ENCODE measurements around the gene PDE7B.

Gene PDE7B

DNA sequence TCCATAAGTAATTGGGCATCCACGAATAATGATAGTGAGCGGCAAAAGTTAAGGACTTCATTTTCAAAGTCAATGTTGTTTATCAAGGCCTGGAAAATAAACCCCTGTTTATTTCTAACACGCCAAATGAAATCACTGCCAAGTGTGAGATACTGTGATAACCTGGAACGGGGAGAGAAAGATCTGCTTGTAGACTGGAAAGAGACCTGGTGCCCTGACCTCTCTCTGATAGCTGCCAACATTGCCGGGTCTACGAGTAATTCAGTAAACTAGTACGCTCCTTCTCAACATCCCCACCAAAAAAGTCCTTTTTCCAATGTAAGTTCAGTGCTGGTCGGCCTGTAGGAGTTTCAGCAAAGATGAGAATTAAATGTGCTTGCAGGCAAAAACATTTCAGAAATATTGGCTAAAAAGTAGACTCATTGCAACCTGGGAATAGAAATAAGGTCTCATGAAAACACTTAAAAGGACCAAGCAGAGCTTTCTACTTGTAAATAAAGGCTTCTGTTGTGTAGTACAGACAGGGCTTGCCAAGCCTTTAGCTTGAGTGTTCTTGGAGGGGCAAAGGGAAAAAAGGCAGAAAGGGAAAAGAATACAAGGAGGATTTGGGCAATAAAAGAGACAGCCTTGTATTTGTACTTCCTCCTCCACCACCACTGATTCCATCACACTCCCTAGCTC, 43.9 kb downstream of the PDE7B start:
- no peak for ATAC-seq

- no peak for ATAC-seq
Observed at GRCh38 chr6:135897087-135897486, 45.6 kb downstream of the PDE7B start.

- no peak for ATAC-seq
Observed at GRCh38 chr6:135901774-135902524, 50.4 kb downstream of the PDE7B start.

DNA sequence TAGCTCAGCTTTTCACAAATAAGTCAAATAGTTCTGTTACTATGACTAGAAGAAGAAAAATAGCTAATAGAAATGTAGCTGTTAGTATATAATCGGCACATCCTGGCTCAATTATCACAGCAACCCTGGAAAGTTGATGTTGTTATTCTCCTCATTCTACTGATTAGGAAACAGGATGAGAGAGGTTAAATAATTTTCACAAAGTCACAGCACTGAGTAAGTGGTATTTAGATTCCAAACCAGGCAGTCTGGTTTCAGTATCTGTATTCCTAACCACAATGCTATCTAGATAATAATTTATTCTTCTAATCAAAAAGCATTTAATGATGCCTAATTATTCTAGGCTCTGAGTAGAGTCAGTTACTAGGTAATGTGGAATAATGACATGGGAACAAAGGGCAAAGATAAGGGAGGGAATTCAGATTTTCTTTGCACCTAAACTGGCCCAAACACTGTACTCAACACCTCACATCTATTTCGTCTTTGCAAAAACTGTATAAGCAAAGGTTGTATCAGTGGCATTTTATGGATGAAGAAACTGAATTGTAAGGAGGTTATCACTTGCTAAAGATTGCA, 51.3 kb downstream of the PDE7B start:
- no peak for ATAC-seq

GRCh38 chr6:135904666-135905065, 53.2 kb downstream of the PDE7B start:
- no peak for ATAC-seq

DNA sequence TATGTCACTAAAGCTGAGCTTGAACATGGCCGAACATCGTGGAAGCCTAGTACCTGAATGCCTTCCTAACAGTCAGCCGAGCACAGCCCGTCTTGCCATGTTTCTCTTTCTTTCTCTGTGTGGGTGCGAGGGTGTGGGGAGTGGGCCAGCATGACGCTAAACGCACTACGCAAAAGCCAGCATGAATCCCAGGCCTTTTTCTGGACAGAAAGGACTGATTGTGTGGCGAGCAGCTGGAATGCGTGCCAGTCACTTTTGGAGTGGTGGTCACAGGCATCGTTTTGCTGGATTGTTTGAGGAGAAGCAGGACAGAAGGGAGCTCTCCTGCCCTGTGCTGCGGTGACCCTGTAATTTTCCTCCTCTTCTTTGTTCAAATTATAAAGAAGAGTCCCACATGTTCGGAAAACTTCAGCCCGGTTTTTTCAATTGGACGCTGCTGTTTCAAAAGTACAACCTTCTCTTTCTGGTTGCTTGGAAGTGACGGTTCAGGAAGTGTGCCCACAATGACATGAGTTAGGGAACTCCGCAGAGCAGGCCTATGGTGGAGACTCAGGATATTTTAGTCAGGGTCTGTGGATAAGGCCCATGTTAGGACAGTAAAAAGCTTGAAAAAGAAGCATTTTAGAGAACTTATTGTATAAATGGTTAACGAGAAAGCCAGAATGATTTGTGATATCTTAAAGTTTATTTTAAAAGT, 54.3 kb downstream of the PDE7B start:
- ATAC-seq, result no peak

DNA sequence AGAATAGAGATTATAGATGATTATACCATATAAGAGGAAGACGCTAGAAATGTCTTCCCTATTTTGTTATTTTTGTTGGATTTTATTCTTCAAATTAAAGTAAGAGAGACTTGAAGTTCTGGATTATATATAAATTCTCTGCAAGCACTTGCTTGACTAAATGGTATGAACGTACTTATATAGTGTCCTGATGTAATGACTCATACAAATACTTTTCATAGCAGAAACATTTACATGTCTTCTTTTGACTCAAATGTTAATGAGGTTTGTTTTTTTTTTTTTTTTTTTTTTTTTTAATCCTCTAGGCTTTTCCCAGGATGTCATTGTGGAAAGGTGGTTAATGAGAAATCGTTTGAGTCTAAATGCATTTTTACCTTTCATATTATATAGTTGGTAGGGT, 55.0 kb downstream of the PDE7B start:
- ATAC-seq, result no peak

DNA sequence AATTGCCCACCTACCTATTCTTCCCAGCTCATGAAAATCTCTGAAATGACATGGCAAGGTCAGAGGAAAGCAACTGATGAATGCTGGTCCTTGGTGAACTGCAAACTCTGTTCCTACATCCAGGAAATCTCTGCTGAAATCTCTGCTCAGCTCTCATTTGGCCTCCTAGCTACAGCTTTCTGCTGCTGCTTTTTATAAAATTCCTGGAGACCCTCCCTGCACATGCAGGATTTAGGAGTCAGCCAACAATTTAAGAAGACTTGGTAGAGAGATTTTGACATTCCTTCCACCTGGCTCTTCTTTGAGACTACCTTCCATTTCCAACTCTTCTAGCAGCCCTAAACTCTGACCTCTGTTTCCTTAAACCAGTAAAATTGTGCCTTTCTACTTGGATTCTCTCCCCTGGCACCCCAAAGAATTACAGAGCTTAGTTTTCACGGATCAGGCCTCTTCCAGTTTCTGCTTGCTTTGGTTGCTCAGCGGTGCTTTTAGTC, 55.5 kb downstream of the PDE7B start:
- no peak for ATAC-seq

GRCh38 chr6:135909737-135910387, 58.4 kb downstream of the PDE7B start:
- ATAC-seq, result peak in 1 of 2 donors; percentile 66

DNA sequence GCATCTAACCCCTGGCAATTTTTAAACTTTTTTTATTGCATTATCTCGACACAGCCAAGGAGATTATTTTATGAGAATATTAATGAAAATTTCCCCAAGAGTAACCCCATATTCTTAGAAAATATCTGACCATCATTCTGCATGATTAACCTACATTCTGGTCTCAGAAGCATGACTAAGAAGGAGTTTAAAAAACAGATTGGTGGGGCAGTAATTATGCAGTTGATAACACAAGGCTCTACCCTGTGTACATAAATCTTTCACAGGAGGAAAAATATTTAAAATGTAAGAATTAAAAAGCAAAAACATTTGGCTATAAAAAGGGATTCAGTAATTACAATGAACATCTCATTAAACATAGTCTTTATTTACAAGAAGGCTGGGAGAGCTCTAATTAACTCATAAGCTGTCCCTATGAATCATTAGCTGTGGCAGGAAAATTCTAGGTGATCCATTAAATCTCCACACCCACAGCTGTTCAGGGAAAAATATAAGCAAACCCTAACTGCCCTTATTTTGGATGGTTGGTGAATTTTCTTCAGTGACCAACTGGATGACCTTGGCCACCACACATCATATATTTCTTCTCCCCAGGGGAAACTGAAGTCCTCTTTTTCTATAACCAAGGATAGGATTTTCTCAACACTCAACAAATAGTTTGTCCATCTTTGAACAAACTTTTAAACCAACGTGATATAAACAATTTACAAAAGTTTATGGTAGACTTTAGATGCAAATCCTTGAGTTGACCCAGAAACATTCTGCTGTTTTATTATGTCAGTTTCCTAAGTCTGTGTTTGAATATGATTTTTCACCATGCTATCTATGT, 59.5 kb downstream of the PDE7B start:
- no peak for ATAC-seq

DNA sequence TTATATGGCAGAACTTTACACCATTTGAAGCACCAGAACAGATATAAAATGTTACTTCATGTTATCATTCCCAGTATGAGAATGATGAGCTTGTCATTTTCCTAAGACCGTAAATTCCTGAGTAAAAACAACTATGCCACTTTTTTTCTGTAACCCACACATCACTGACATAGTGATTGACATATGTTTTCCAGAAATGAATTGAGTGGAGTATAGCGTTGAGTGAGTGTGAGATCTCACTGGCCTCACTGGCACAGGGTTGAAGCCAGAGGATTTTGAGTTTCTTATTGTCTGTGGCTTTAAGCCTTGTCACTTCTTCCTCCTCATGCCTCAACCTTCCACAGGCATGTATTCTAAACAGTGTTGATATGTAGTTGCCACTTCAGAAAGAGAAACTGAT, 62.3 kb downstream of the PDE7B start:
- ATAC-seq, result no peak

- no peak for ATAC-seq
Observed at GRCh38 chr6:135919026-135919425, 67.5 kb downstream of the PDE7B start.

DNA sequence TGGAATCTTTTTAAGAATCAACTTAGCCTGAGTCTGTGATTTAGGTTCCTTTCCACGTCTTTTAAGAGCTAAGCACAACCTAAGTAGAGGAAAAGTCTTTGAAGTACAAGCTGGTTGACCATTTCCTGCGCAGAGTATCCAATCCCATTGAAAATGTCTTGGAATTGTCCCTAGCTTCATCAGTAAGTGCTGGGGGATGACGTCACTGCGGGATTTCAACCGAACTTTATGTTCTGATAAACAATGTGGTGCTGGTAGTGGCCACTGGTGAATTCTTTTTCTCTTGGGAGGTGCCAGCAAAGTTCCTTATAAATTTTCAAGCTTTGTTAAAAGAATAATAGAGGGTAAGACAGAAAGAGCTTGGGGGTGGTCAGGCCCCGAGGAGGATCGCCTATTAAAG, 69.2 kb downstream of the PDE7B start:
- no peak for ATAC-seq

DNA sequence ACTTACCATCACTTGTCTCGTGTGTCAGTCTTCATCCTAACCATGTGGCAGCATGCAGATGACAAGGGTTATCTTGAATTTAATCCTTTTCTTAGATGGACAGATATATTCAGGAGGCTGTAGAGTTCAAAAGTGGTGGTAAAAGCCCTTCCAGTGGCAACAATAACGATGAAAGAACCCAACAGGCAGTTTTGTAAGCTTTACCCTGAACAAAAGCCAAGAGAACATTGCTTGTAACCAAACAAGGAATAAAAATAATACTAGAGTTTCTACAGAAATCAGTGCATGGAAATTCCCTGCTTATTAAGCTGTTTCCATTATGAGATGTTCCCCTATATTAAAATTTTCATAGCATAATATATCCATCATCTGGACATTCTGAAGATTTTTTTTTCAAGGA, 69.7 kb downstream of the PDE7B start:
- ATAC-seq, result no peak

- peak in 1 of 2 donors; percentile 41 for ATAC-seq
Observed at GRCh38 chr6:135922174-135922573, 70.7 kb downstream of the PDE7B start.

GRCh38 chr6:135922746-135923145, 71.2 kb downstream of the PDE7B start:
- no peak for ATAC-seq

DNA sequence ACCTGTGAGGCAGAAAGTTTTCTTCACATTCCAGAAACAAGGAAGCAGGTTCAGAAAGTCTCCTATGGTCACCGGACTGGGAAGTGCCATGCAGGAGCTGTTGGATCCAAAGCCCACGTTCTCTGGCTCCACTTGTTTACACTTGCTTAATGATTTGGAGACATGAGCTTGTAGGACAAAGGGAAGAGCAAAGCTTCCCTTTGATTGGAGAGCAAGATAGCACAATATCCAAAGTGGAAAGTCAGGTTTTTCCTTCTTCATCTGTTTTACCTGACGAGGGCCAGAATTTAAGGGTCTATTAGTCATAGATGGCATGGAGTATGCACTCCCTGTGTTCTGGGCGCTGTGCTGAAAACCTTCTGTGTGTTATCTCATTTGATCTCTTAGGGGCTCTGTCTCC, 81.2 kb downstream of the PDE7B start:
- no peak for ATAC-seq

GRCh38 chr6:135935941-135936601, 84.6 kb downstream of the PDE7B start:
- ATAC-seq, result no peak

GRCh38 chr6:135936606-135937005, 85.1 kb downstream of the PDE7B start:
- ATAC-seq, result no peak

DNA sequence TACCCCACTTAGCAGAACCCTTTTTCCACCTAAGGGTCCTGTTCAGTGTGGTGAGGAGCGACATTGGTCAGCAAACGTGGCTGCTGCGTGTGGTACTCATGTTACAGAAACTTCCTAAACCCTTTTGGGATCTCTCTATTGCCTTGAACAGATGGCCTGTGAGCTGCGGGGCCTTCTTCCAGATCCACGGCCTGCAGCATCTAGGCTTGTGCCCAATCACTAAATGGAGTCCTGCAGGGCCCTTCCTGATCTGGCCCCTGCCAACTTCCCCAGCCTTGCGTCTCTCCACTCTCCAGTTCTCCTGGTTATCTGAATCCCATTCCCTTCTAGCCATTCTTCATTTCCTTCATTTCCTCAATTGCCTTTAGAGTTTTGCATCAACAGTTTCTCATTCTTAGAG, 85.6 kb downstream of the PDE7B start:
- no peak for ATAC-seq

DNA sequence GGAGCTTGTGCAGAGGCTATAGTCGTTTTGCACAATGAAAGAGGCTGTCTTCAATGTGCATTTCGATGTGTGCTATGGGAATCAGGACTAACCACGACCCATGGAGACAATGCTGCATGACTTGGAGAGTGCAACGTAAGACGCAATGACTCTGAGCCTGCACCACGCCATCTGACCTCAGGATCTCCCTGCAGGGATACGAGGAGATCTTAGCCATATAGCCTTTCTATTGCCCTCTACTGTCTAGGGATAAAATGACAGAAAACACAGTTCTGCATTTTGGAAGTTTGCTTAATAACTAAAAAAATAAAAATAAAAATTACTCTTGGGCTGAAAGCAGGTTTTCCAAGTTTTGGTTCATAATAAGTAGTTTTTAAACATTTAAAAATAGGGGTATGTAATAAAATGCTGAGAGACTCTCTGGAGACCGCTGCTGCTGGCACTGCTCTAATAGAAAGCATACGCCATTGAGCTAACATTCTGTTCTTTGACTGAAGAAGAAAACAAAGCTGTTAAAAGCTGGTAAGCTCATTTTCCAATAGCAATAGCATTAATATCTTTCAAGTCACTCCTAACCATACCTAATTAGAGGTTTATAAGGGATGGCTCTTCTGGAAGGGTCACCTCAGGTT, 87.2 kb downstream of the PDE7B start:
- ATAC-seq, result no peak
